GM21515 (cell line): Measurements from ENCODE around the gene WDR1.
"Not testable (repeated sequence)": the region's sequence is repeated elsewhere in the genome, so short reads cannot be mapped to it uniquely, and the experiment has no call there.

Source experiments
- ATAC-seq: cut with Tn5 transposase; IDR thresholded peaks from one replicate; pipeline ENCODE4 v1.9.1; 2021; ENCODE audit not compliant: unreplicated experiment

The WDR1 gene

GRCh38 chr4:10134141-10134540 is 17.5 kb upstream of the WDR1 start:
- ATAC-seq: no peak

GRCh38 chr4:10131202-10131601 is 14.6 kb upstream of the WDR1 start:
- ATAC-seq: no peak

GRCh38 chr4:10130178-10130888 is 13.7 kb upstream of the WDR1 start:
- no peak for ATAC-seq

- ATAC-seq: no peak
Observed at GRCh38 chr4:10129196-10130177, 12.9 kb upstream of the WDR1 start.

- ATAC-seq: no peak
Observed at GRCh38 chr4:10128761-10129160, 12.2 kb upstream of the WDR1 start.

GRCh38 chr4:10127531-10127930 is 10.9 kb upstream of the WDR1 start:
- not testable (repeated sequence) for ATAC-seq

- no peak for ATAC-seq
Observed at GRCh38 chr4:10124167-10124930, 7.8 kb upstream of the WDR1 start.

- ATAC-seq: no peak
Observed at GRCh38 chr4:10123227-10124101, 6.9 kb upstream of the WDR1 start.

- ATAC-seq: no peak
Observed at GRCh38 chr4:10122236-10122932, 5.8 kb upstream of the WDR1 start.

- ATAC-seq: no peak
Observed at GRCh38 chr4:10121568-10122208, 5.1 kb upstream of the WDR1 start.

- no peak for ATAC-seq
Observed at GRCh38 chr4:10120943-10121567, 4.5 kb upstream of the WDR1 start.

GRCh38 chr4:10119773-10120172 is 3.2 kb upstream of the WDR1 start:
- no peak for ATAC-seq

- ATAC-seq: no peak
Observed at GRCh38 chr4:10119278-10119677, 2.7 kb upstream of the WDR1 start.

GRCh38 chr4:10118048-10119004 is 1.7 kb upstream of the WDR1 start:
- ATAC-seq: no peak

- peak; percentile 8 for ATAC-seq
Observed at GRCh38 chr4:10117359-10118047, 904 bp upstream of the WDR1 start.

GRCh38 chr4:10115797-10116568 is 616 bp downstream of the WDR1 start:
- ATAC-seq: peak; percentile 38
